Fibroblast of lung (primary cell): ENCODE results near the gene TIGD6. TPM values are rescaled to one million over a fixed set of nuclear protein-coding genes. Genes with fewer than 3 reads are reported as not detected.

Experiments
- DNase-seq, 2 donors: peaks; one replicate each; pipeline versions ENCODE4 v3.0.0 to v3.0.0-alpha.2; 2010; ENCODE audit warnings: low read depth in 2 of 2
- H2AFZ ChIP-seq: 2 replicates; pipeline ENCODE4 v1.5.1; 2012; ENCODE audit warnings: low read length, control low read depth, inconsistent platforms
- H3K27ac ChIP-seq: 2 replicates; pipeline ENCODE4 v1.5.1; 2011; ENCODE audit warnings: low read length, control low read depth; ENCODE audit not compliant: insufficient read depth
- H3K27me3 ChIP-seq: 2 replicates; pipeline ENCODE4 v1.5.1; 2011; ENCODE audit warnings: mild to moderate bottlenecking, low read length; ENCODE audit not compliant: control insufficient read depth, insufficient read depth
- H3K36me3 ChIP-seq: 2 replicates; pipeline ENCODE4 v1.5.1; 2011; ENCODE audit warnings: low read length; ENCODE audit not compliant: control insufficient read depth, insufficient read depth
- H3K4me1 ChIP-seq: 2 replicates; pipeline ENCODE4 v1.5.1; 2011; ENCODE audit warnings: low read length; ENCODE audit not compliant: control insufficient read depth, insufficient read depth; ENCODE audit errors: extremely low read depth
- H3K4me2 ChIP-seq: 2 replicates; pipeline ENCODE4 v1.5.1; 2011; ENCODE audit warnings: low read length, control low read depth; ENCODE audit not compliant: insufficient read depth; ENCODE audit errors: extremely low read depth
- H3K4me3 ChIP-seq, 4 experiments: fragments of 200-600 bp in 1 of 4; sonication (generic) in 1 of 4; replicated peaks in 1 of 4; 2 replicates each; pipeline ENCODE4 v1.5.1; 2011 to 2016; ENCODE audit warnings: low read length in 4 of 4, low read depth in 3 of 4, mild to moderate bottlenecking in 3 of 4, control low read depth in 2 of 4, inconsistent platforms in 1 of 4, mixed read lengths in 1 of 4; ENCODE audit not compliant: insufficient read depth in 1 of 4; ENCODE audit errors: control extremely low read depth in 1 of 4
- H3K79me2 ChIP-seq: 2 replicates; pipeline ENCODE4 v1.5.1; 2012; ENCODE audit warnings: mild to moderate bottlenecking, low read length, inconsistent platforms; ENCODE audit not compliant: control insufficient read depth, insufficient read depth
- H3K9ac ChIP-seq: 2 replicates; pipeline ENCODE4 v1.5.1; 2011; ENCODE audit warnings: mild to moderate bottlenecking, low read length, control low read depth; ENCODE audit not compliant: insufficient read depth
- H3K9me3 ChIP-seq: 2 replicates; pipeline ENCODE4 v1.5.1; 2012; ENCODE audit warnings: low read depth, low read length; ENCODE audit not compliant: control insufficient read depth, insufficient read depth
- H4K20me1 ChIP-seq: 2 replicates; pipeline ENCODE4 v1.5.1; 2011; ENCODE audit warnings: low read length; ENCODE audit not compliant: control insufficient read depth, insufficient read depth; ENCODE audit errors: extremely low read depth
- CTCF ChIP-seq, 2 donors: IDR thresholded peaks in 1 of 2; conservative IDR thresholded peaks in 1 of 2; 1 replicate in 1 of 2; 2 replicates in 1 of 2; pipeline ENCODE4 v1.5.1; 2011 to 2012; ENCODE audit warnings: low read length in 2 of 2, control low read depth in 1 of 2, inconsistent platforms in 1 of 2, low read depth in 1 of 2, mild to moderate bottlenecking in 1 of 2
- EZH2 ChIP-seq: IDR thresholded peaks from 2 replicates; pipeline ENCODE4 v1.5.1; 2012; ENCODE audit warnings: low read length, control low read depth, mild to moderate bottlenecking; ENCODE audit errors: missing control alignments
- polyA plus RNA-seq, 2 donors: library from polyadenylated mRNA; depleted of rRNA in 1 of 2; stranded (reverse) in 1 of 2; unstranded in 1 of 2; fragments of >200 nt; gene quantifications; 2 replicates each; pipeline ENCODE4 v1.2.1, GENCODE V29; 2011 to 2012; ENCODE audit warnings: missing spikeins in 1 of 2
- total RNA-seq: library from RNA; depleted of rRNA; stranded (reverse); fragments of >200 nt; gene quantifications from 2 replicates; pipeline ENCODE4 v1.2.1, GENCODE V29; 2014

Gene TIGD6
- total and polyA plus RNA-seq, 2 donors (not counting 1 experiment from before 2014, with no cell fraction given) = 5.7 to 10.4 TPM

- no peaks in the 10 kb centered on the region for H4K20me1 ChIP-seq
- no peaks in the 10 kb centered on the region for H3K36me3 ChIP-seq
- no peak for DNase-seq
- no peak overlapping the region for H3K4me3 ChIP-seq
- no peaks in the 10 kb centered on the region for H3K9me3 ChIP-seq
- no peaks in the 10 kb centered on the region for H3K79me2 ChIP-seq
- TF ChIP-seq EZH2 (no peak), CTCF (conservative IDR thresholded peaks at IDR 0.05 in 1 of 2, IDR thresholded peaks at IDR 0.05 in 1 of 2; ENCODE audit: low read depth in 1 of 2, low read length in 2 of 2) (no peak)
- peaks cover 2% of the 10 kb centered on the region for H3K4me1 ChIP-seq
- no peak overlapping the region for H2AFZ ChIP-seq
- peaks cover 6% of the 10 kb centered on the region for H3K27me3 ChIP-seq
- H3K4me2 ChIP-seq = no peak overlapping the region
- no peak overlapping the region for H3K9ac ChIP-seq
- H3K27ac ChIP-seq = no peak overlapping the region
Observed at GRCh38 chr5:149954798-149955197, 45.7 kb downstream of the TIGD6 start.

GRCh38 chr5:149953436-149954121 is 46.9 kb downstream of the TIGD6 start:
- Histone ChIP-seq H2AFZ (no peak overlapping the region), H3K4me2 (no peak overlapping the region), H3K36me3 (no peaks in the 10 kb centered on the region), H3K27me3 (peaks cover 6% of the 10 kb centered on the region), H3K79me2 (no peaks in the 10 kb centered on the region), H3K9me3 (no peaks in the 10 kb centered on the region), H3K27ac (no peak overlapping the region), H3K4me1 (no peaks in the 10 kb centered on the region), H3K4me3 (no peak overlapping the region), H4K20me1 (no peaks in the 10 kb centered on the region), H3K9ac (no peak overlapping the region)
- no peak for DNase-seq
- TF ChIP-seq CTCF (conservative IDR thresholded peaks at IDR 0.05 in 1 of 2, IDR thresholded peaks at IDR 0.05 in 1 of 2; ENCODE audit: low read depth in 1 of 2, low read length in 2 of 2) (no peak), EZH2 (no peak)

- Histone ChIP-seq H3K4me3 (no peak overlapping the region), H3K27ac (no peak overlapping the region), H3K36me3 (no peaks in the 10 kb centered on the region), H3K4me2 (no peak overlapping the region), H3K4me1 (no peaks in the 10 kb centered on the region), H3K27me3 (peaks cover 7% of the 10 kb centered on the region), H3K79me2 (no peaks in the 10 kb centered on the region), H2AFZ (no peak overlapping the region), H3K9ac (no peak overlapping the region), H4K20me1 (no peaks in the 10 kb centered on the region), H3K9me3 (no peaks in the 10 kb centered on the region)
- TF ChIP-seq EZH2 (no peak), CTCF (conservative IDR thresholded peaks at IDR 0.05 in 1 of 2, IDR thresholded peaks at IDR 0.05 in 1 of 2; ENCODE audit: low read depth in 1 of 2, low read length in 2 of 2) (no peak)
- DNase-seq = no peak
Observed at GRCh38 chr5:149951138-149951749, 49.2 kb downstream of the TIGD6 start.
